ENCODE measurements around the gene LPP. TPM values are rescaled to one million over a fixed set of nuclear protein-coding genes. Genes with fewer than 3 reads are reported as not detected.

The LPP gene
- total and polyA plus RNA-seq, 9 of the 15 experiments (the other 6 are each of a cell fraction or from before 2014, with no cell fraction given): 0.07 to 0.18 TPM; not detected in 7

- TF ChIP-seq HINFP (tag; conservative IDR thresholded peaks at IDR 0.05; ENCODE audit: low read depth) (no peak), ZNF592 (IDR thresholded peaks at IDR 0.05) (no peak)
Measured at GRCh38 chr3:188558343-188559071, 404.6 kb downstream of the LPP start (continued).

- Histone ChIP-seq H3K4me1 (replicated peaks in 1 of 2; ENCODE audit: control insufficient read depth in 2 of 2, insufficient read depth in 2 of 2, low read length in 2 of 2) (no peaks in the 10 kb centered on the region), H3K9me1 (ENCODE audit: control insufficient read depth, insufficient read depth, low read length) (no peaks in the 10 kb centered on the region), H3K79me2 (ENCODE audit: control insufficient read depth, insufficient read depth, low read length) (no peaks in the 10 kb centered on the region), H3K27ac (ENCODE audit: extremely low read depth, low read depth, low read length) (no peak overlapping the region), H3K27me3 (ENCODE audit: control insufficient read depth in 2 of 2, insufficient read depth in 2 of 2, low read length in 2 of 2) (no peaks in the 10 kb centered on the region), H3K4me3 (no peak overlapping the region), H4K20me1 (replicated peaks; ENCODE audit: control insufficient read depth, insufficient read depth, low read length) (no peaks in the 10 kb centered on the region), H3K9ac (ENCODE audit: insufficient read depth in 1 of 2, low read depth in 2 of 2, low read length in 2 of 2) (no peak overlapping the region), H3K9me3 (replicated peaks; ENCODE audit: control insufficient read depth, insufficient read depth, low read depth, low read length) (no peaks in the 10 kb centered on the region), H3K4me2 (ENCODE audit: insufficient read depth, low read length) (no peak overlapping the region), H3K36me3 (ENCODE audit: control insufficient read depth, insufficient read depth, low read length) (no peaks in the 10 kb centered on the region), H2AFZ (ENCODE audit: low read depth, low read length) (no peak overlapping the region)
- WGBS (ENCODE audit: insufficient coverage, low coverage, missing lambda C conversion rate): 0% methylated on average over 2 of the region's 2 CpGs
- in situ Hi-C loops (cut with MboI) (no loop called here), intact Hi-C loops (cut with micrococcal nuclease) (no loop called here)
- no TSS peak for BruUV-seq (replicated peaks)
- ATAC-seq: no peak
- ChIA-PET CTCF (ENCODE audit: low intra/inter-chr PET ratio) (no interaction called here), POLR2A (no interaction called here)
- DNase-seq (ENCODE audit: extremely low read depth in 1 of 4, low spot score in 3 of 4): no peak
- FAIRE-seq: no peak
- no peak for TF ChIP-seq RCOR1 (IDR thresholded peaks at IDR 0.05; ENCODE audit: borderline replicate concordance in 1 of 2, low read depth in 2 of 2, low read length in 2 of 2)
- no peak for TF ChIP-seq TAF15 (IDR thresholded peaks at IDR 0.05; ENCODE audit: low read depth, low read length)
- TF ChIP-seq CXXC5 (CRISPR knock-in tag; IDR thresholded peaks at IDR 0.05): no peak
- no peak for TF ChIP-seq ZNF586 (CRISPR knock-in tag; conservative IDR thresholded peaks at IDR 0.05)
- no peak for TF ChIP-seq ZNF140 (CRISPR knock-in tag; IDR thresholded peaks at IDR 0.05)
- TF ChIP-seq E2F5 (CRISPR knock-in tag; IDR thresholded peaks at IDR 0.05): no peak
- TF ChIP-seq HNRNPK (IDR thresholded peaks at IDR 0.05; ENCODE audit: low read depth, low read length, poor library complexity, severe bottlenecking): no peak
- TF ChIP-seq STAT5A (IDR thresholded peaks at IDR 0.05; ENCODE audit: borderline replicate concordance, low read length): no peak
- no peak for TF ChIP-seq HOXB6 (CRISPR knock-in tag; IDR thresholded peaks at IDR 0.05; ENCODE audit: borderline replicate concordance)
- no peak for TF ChIP-seq TBL1XR1 (IDR thresholded peaks at IDR 0.05; ENCODE audit: low read length in 2 of 2)
- no peak for TF ChIP-seq ZNF324 (CRISPR knock-in tag; IDR thresholded peaks at IDR 0.05)
- TF ChIP-seq PHF21A (IDR thresholded peaks at IDR 0.05; ENCODE audit: borderline replicate concordance, low read depth): no peak
- TF ChIP-seq XRCC3 (IDR thresholded peaks at IDR 0.05): no peak
Measured at GRCh38 chr3:188559072-188559429, 405.1 kb downstream of the LPP start.

All from K562 (cell line).